ENCODE results near the gene PDE4A.
"Not testable (repeated sequence)": the region's sequence is repeated elsewhere in the genome, so short reads cannot be mapped to it uniquely, and the experiment has no call there.

The PDE4A gene

DNA sequence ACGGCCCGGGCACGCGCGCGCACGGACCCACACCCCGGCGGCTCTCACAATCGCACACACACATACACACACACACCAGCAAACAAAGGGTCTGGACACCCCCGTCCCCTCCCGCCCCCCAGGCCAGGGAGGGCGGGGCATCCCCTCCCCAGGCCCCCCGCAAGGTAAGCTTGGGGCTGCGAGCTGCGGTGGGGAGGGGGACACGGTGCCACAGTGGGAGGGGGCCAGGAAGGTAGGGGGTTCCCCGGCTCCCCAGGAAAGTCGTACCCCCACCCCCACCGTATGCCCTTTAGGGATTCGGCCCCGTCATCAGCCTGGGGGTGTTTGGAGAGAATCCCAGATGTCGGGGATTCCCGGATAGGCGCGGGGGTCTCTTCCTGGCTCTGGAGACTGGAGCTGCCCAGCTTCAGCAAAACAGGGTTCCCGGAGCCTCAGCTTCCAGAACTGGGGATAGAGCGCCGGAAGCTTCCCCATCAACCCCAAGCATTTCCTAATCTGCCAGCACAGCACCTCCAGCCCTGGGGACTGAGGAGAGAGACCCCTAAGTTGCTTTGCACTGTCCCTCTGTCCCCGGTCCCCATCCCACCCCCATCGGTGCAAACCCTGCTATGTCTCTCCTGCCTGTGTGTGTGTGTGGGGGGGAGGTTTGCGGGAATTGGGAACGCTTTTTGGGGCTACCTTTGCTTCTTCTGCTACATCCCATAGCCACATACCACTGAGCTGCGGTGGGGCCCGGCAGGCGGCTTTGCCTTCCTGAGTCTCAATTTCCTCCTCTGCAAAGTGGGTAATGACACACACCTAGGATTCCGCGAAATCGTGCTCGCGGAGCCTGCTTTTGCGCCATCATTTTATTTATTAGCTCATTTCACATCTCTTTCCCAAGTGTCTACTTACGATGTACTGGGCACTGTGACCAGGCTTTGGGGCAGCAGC lies 15.2 kb upstream of the PDE4A start:
- no peak for DNase-seq

DNA sequence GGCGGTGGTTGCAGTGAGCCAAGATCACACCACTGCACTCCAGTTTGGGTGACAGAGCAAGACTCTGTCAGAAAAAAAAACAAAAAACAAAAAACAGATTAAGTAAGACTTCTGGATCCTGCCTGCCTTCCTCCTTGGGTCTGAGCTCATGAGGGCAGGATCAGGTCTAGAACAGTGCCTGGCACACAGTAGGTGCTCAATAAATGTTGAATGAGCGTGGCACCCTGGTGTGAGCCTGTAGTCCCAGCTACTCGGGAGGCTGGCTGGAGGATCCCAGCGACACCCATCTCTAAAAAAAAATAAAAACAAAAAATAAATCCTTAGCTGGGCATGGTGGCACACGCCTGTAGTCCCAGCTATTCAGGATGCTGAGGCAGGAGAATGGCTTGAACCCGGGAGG lies 14.1 kb upstream of the PDE4A start:
- no peak for DNase-seq

DNA sequence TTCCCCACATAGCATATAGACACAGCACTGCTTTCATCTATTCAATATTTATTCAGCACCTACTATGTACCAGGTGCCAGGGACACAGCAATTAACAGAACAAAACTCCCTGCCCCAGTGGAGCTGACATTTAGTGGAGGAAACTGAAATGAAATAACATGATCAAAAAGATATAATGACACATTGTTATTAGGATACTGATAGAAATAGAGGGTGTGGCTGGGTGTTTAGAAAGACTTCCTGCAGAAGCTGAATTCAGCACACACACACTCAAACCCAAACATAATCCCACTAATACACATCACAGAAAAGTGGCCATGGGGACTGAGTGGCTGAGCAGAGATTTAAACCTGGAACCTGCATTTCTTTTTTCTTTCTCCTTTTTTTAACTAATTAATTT lies 13.2 kb upstream of the PDE4A start:
- no peak for DNase-seq

DNA sequence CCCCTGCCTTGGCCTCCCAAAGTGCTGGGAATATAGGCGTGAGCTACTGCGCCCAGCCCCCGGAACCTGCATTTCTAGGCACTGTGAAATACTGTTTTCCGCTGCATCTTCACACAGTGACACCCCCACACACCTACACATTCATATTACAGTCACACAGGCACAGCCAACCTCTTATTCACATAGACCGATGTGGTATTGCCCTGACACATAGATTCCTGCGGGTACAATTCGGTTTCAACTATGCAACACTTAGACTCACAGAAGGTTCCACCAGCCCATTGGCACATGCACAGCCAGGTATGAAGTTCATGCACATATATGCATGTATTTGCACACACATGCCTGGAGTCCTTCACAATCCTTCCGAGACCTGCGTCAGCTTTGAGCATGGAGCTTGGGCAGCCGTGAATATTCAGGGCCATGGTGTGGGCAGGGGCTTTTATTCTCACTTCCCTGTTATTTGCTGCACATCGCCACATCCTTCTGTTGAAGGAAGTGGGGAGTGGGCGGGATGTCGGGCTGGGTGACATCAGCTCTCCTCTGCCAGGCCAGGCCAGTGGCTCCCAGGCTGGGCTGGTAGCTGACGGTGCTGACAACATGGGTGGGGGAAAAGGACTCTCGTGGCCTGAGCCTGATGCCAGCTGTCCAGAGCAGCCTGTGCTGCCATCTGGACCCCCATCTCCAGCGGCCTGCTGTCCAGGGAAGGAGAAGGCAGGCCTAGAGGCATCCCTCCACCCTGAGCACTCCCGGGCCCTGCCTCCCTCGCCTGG lies 11.6 kb upstream of the PDE4A start:
- peak; percentile 87 for DNase-seq

DNA sequence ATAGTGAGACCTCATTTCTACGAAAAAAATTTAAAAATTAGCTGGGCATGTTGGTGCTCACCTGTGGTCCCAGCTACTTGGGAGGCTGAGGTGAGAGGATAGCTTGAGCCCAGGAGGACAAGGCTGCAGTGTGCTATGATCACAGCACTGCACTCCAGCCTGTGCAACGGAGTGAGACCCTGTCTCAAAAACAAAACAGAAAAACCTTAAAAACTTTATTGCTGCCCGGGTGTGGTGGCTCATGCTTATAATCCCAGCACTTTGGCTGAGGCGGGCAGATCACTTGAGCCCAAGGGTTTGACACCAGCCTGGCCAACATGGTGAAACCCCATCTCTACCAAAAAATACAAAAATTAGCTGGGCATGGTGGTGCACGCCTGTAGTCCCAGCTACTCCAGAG lies 9.1 kb upstream of the PDE4A start:
- not testable (repeated sequence) for DNase-seq

DNA sequence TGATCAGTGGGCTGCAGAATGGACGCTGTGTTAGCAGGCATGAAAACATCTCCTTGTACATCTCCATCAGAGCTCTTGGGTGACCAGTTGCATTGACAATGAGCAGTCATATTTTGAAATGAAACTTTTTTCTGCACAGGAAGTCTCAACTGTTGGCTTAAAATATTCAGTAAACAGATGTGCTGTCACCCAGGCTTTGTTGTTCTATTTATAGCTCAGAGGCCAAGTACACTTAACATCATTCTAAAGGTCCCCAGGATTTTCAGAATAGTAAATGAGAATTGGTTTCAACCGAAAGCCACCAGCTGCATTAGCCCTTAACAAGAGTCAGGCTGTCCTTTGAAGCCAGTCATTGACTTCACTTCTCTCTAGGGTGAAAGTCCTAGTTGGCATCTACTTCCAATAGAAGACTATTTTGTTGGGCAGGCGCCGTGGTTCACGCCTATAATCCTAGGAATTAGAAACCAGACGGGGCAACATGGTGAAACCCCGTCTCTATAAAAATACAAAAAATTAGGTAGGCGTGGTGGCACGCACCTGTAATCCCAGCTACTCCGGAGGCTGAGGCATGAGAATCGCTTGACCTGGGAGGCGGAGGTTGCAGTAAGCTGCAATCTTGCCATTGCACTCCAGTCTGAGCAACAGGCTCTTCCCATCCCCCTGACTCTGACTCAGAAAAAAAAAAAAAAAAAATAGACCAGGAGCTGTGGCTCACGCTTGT lies 7.9 kb upstream of the PDE4A start:
- DNase-seq, result no peak

DNA sequence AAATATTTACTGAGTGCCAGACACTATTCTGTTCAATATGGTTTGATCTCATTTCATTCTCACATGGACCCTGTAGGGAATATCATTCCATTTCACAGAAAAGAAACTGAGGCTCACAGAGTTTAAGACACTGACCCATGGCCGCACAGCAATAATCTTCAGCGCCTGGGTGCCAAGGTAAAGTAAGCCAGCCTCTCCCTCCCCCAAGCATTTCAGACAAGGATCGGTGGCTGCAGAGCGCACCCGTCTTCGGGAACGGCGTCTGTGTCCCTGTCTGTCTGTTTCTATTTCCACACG lies 4.3 kb upstream of the PDE4A start:
- DNase-seq, result no peak

DNA sequence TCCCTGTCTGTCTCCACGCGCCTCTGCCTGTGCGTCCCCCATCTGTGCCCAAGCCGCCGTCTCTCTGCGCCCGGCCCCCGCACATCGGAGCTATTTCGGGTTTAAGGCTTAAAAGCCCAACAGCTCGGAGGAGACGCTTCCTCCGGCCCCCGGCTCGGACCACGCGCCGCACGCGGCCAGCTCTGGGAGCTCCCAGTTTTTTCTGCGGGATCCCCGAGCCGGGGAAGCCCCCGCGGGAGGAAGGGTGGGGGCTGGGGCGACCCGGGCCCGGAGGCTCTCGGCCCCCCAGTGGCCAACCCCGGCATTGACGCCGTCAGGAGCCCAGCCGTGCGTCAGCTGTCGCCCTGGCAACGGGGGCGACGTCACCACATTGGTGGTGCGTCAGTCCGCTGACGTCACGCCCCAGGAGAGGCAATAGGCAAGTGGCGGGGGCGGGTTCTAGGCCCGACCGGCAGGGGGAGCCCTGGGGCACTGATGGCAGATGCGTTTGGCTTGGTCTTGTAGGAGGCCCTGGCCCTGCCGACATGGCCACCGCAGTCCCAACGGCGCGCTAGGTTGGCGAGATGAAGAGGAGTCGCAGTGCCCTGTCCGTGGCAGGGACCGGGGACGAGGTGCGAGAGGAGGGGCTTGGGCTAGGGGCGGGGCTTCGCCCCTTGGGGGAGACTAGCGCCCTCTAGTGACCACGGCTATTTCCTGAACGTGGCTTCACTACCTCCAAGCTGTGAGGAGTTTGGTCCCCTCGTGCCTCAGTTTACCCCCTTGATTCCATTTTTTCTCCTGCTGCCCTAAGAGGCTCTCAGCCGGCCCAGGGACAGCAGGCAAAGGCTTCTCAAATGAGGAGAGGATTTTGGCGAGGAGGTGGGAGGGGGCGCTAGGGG lies 3.7 kb upstream of the PDE4A start:
- peak; percentile 99 for DNase-seq

DNA sequence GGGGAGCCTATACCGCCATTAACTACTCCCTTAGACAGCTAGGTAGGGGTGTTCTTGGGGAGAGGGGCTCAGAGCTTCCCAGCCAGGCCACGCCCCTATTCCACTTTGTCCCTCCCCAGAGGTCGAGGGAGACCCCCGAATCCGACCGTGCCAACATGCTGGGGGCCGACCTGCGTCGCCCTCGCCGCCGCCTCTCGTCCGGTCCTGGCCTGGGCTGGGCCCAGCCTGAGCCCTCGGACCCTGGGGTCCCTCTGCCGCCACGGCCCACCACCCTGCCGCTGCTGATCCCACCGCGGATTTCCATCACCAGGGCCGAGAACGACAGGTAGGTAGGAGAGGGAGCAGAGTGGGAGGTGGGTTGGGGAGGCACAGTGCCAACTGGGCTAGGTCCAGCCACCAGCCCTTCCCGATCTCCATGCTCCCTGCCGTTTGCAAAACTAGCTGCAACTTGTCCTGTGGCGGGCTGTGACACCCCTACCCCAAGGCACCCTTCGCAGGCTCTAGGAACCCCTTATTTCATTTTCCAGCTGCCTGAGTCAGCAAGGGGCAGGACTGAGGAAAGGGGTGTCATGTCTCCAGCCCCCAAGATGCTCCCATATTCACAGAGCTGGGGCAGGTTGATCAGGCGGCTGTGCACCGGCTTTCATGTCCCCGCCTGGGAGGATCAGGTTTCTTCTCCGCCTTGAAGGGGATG lies 2.6 kb upstream of the PDE4A start:
- no peak for DNase-seq

DNA sequence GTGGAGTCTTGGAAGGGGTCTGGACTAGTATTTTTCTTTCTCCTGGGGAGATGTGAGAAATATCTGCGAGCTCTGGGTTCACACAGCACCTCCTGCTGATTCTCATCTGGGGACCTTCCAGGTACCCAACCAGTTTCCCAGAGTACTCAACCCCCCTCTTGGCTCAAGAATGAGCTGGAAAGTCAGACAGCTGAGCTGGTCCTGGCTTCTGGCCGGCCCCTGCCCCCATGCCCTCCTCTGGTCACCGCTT lies 2.2 kb upstream of the PDE4A start:
- DNase-seq, result no peak

DNA sequence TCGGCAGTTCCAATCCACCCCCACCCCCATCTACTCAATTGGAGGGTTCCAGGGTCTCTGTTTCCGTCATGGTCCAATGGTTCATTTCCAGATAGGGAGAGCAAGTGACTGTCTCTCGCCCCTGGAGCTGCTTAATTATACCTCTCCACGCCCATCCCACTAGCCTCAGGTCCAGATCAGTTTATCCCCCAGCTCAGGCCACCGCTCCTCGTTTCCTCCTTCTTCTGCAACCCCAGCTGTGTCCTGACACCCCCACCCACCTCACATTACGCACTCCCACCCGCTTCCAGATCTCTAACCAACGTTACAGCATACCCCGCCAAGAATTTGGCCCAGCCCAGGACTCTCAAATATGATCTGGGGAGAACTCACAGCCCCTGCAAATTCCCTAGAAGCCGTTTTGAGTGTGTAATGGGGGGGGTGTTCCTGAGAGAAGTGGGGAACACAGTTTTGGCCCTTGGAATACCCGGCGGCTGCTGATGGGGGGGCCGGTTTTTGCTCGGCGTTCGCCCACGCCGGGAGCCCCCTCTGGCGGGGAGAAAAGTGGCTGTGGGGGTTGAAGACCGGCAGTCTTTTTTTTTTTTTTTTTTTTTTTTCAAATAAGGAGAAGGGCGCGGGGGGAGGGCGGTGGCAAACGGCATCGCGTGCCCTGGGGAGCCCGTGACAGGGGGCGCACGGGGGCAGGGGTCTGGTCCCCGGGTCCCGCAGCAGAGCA lies 1.7 kb upstream of the PDE4A start:
- no peak for DNase-seq

DNA sequence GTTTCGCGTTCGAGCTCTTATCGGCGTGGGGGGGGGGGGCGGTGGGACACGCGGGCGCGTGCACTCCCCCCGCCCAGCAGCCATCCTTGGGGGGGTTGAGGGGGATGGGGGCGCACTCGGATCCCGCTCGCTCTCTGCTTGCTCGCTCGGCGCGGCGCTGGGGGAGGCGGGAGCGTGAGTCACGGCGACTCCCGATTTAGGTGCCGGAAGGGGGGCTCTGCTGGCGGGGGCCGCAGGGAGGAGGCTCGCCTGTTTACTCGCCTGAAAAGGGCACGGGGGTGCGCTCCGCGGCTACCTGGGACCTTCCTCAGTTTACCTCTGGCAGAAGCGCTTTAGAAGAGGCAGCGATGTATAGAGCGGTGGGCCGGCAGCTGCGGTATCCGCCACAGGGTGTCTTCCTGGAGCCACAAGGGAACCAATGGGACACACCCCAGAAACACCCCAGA lies 1.1 kb upstream of the PDE4A start:
- no peak for DNase-seq

DNA sequence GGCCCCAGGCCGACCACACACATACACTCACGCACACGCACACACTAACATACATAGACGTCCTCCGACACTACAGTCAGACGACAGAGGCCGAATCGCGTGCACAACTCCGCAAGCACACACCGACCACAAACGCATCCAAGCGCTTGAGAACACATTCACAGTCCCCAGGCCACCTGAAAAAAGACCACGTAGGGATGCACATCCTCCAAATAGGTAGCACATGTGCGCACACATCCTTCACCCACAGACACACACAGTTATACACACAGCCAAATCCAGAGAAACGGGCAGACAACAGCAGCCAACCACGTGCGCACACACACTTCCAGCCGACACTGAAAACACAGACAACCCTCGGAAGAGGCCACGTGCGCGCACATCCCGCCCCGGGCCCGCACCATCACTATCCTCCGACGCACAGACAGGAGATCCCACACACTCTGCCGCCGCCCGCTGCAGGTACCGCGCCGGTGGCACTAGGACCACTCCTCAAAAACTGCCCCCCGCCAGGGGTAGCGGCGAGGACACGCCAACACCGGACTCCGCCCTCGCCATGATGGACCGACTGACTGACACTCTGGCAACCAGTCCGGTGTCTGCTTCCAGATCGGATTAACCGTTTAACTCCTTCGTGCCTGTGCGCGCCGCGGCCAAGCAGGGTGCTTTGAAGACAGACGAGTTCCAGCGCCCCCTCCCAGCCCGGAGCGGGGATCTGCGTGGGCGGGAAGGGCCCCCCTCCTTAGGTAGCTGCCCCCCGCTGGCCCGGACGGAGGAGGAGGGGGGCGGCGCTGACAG lies 493 bp upstream of the PDE4A start:
- peak; percentile 86 for DNase-seq

DNA sequence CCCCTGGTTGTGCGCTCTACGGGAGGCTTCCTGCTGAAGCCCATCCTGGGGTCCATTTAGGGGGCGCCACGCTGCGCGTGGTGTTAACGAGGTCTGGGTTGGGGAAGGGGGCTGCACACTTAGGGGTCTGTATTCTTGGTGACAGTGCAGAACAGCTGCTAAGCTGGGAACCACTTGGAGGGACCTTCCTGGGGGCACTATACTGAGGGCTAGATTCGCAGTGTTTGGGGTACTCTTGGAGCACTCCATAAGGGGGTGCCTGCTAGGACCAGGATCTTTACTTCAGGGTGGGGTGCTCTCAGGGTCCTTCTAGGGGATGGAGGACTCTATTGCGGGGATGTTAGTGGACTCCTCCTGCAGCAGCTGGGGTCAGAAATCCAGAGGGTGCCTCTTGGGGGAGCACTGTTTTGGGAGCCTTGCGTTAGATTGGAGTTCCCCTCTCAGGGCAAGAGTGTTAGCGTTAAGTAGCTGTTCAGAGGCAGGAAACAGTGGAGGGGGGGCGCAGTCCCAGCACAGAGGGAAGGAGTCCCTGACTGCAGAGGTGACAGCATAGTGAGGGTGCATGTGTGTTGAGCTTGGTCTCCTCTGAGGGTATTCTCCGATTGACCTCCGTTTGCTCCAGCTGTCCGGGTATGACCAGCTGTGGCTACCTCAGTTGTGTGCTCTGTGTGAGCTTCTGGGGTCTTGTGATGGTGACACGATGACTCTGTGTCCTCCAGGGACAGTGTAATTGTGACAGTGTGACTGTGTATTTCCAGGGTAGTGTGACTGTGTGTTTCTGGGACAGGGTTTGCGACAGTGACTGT lies 1.1 kb downstream of the PDE4A start:
- no peak for DNase-seq

DNA sequence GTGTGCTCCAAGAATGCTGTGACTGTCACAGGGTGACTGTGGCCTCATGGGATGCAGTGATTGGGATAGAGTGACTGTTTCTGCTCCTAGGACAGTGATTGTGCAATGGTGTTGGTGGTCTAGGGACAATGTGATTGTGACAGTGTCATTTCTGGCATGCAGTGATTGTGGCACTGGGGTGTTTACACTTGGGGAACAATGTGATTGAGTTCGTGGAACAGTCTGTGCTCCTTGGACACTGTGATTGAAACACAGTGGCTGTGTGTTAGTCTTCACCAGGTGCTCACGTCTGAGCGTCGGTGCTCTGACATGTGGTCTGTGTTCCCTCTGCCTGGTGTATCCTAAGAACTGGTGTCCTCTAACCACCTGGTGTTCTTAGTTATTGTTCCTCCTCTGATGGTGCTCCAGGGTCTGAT lies 1.7 kb downstream of the PDE4A start:
- no peak for DNase-seq

DNA sequence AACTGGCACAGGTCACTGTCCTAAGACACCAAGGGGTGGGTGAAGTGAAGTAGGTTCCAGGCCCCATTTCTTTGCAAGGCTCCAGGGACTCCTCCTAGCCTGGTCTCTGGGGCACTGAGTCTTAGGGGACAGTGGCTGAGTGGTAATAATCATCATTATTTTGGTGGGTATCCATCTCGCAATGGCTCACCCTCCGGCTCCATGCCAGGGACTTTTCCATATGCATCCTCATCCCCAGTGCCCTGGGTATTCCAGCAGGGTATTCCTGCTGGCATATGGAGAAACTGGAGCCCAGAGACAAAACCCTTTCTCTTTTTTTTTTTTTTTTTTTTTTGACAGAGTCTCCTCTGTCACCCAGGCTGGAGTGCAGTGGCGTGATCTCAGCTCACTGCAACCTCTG lies 2.5 kb downstream of the PDE4A start:
- no peak for DNase-seq

DNA sequence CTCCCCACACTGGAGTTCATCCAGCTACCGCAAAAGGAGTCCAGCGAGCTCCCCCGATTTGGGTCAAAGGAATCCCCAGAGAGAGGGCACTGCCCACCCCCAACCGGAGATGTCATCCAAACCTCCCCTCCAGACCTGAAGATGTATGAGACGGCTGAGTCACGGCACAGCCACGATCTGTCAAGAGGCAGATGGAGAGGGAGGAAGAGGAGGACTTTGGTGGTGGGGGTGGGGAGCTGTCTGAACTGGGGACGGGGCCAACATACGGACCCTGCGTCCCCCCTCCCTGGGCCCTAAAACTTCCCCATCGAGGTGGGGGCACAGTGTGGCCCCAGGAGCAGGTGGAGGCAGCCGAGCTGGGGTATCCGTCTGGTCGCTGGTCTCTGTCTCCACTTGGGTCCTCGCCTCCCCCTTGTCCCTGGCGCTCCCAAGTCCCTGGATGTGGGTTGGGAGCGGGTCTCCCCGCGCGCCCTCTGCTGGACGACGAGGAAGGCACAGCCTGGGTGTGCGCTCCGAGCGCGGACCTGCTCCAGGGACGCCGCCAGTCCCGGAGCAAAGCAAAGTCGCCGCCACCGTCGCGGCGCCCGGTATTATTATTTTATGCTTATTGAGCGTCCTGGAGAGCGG lies 3.8 kb downstream of the PDE4A start:
- DNase-seq, result peak; percentile 87

DNA sequence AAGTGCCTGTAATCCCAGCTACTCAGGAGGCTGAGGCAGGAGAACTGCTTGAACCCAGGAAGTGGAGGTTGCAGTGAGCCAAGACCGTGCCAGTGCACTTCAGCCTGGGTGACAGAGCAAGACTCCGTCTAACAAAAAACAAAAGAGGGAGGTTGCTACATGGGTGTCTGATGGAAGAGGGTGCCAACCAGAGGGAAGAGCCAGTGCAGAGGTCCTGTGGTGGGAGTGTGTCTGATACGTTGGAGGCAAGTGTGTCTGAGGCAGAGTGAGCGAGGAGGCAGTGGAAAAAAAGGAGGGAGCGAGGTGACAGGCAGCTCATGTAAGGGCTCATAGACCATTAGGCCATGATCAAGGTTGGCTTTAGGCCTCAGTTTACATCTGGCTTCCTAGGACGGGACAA lies 6.8 kb downstream of the PDE4A start:
- DNase-seq, result no peak

DNA sequence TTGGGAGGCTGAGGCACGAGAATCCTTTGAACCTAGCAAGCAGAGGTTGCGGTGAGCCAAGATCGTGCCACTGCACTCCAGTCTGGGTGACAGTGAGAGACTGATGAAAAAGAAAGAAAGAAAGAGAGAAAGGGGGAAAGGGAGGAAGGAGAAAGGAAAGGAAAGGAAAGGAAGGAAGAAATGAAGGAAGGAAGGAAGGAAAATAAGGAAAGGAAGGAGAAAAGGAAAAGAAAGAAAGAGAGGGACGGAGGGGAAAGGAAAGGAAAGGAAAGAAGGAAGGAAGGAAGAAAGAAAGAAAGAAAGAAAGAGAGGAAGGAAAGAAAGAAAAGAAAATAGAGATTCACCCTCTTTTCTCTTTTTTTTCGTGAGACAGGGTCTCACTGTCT lies 8.7 kb downstream of the PDE4A start:
- DNase-seq, result no peak

All from activated CD8-positive, alpha-beta memory T cell treated with anti-CD3 and anti-CD28 coated beads for 24 hours (primary cell).